K562 (cell line): Measurements from ENCODE around the gene CCDC90B. TPM values are rescaled to one million over a fixed set of nuclear protein-coding genes. Genes with fewer than 3 reads are reported as not detected.

ENCODE experiments used
- ATAC-seq: fragments of 200-7000 bp; cut with Tn5 transposase; 3 replicates; pipeline ENCODE4 v1.9.1; 2020; ENCODE audit warnings: moderate library complexity
- BruUV-seq: library from RNA; stranded (reverse); fragments of 400-500 nt; replicated peaks from 2 replicates; lab custom pipeline; 2021; lab: Mats Ljungman, UMichigan
- CTCF ChIA-PET: fragments of 300-600 bp; formaldehyde crosslinking; extraction: SDS; loops from one replicate; lab custom pipeline; 2021; ENCODE audit warnings: low intra/inter-chr PET ratio; lab: Yijun Ruan, JAX
- POLR2A ChIA-PET: fragments of 300-600, 350-650 bp; sonication (Branson Sonifier 250); formaldehyde crosslinking; extraction: SDS; loops from one replicate; lab custom pipeline; 2021; ENCODE audit warnings: antibody characterized with exemption, inconsistent platforms; lab: Yijun Ruan, JAX
- DNase-seq, 4 experiments: peaks; one replicate each; pipeline versions ENCODE4 v3.0.0 to v3.0.0-alpha.2; 2011 to 2018; ENCODE audit warnings: low spot score in 3 of 4, mixed read lengths in 3 of 4; ENCODE audit errors: extremely low read depth in 1 of 4
- FAIRE-seq: peaks from 2 replicates; lab custom pipeline; 2011; peaks lifted over from hg19 to GRCh38; lab: Jason Lieb, UNC
- H2AFZ ChIP-seq: 2 replicates; pipeline ENCODE4 v1.6.0; 2011; ENCODE audit warnings: low read depth, low read length, control low read depth, inconsistent platforms
- H3K27ac ChIP-seq: fragments of 200-600 bp; 3 replicates; pipeline ENCODE4 v1.8.0; 2011; ENCODE audit warnings: low read depth, mild to moderate bottlenecking, control low read depth, inconsistent platforms, low read length, moderate library complexity, mixed read lengths; ENCODE audit errors: extremely low read depth
- H3K27me3 ChIP-seq, 2 experiments: fragments of 300-600 bp in 1 of 2; 2 replicates in 1 of 2; 3 replicates in 1 of 2; pipeline versions ENCODE4 v1.6.0 to v1.8.0; 2011; ENCODE audit warnings: inconsistent platforms in 2 of 2, low read length in 2 of 2, mild to moderate bottlenecking in 1 of 2, mixed read lengths in 1 of 2, moderate library complexity in 1 of 2; ENCODE audit not compliant: control insufficient read depth in 2 of 2, insufficient read depth in 2 of 2
- H3K36me3 ChIP-seq: fragments of 300-600 bp; 3 replicates; pipeline ENCODE4 v1.8.0; 2011; ENCODE audit warnings: mild to moderate bottlenecking, low read length, inconsistent platforms; ENCODE audit not compliant: control insufficient read depth, insufficient read depth
- H3K4me1 ChIP-seq, 2 experiments: fragments of 200-600 bp in 1 of 2; replicated peaks in 1 of 2; 2 replicates in 1 of 2; 3 replicates in 1 of 2; pipeline versions ENCODE4 v1.5.1 to v1.8.0; 2011; ENCODE audit warnings: inconsistent platforms in 2 of 2, low read length in 2 of 2, mild to moderate bottlenecking in 1 of 2, mixed read lengths in 1 of 2, moderate library complexity in 1 of 2; ENCODE audit not compliant: control insufficient read depth in 2 of 2, insufficient read depth in 2 of 2
- H3K4me2 ChIP-seq: 2 replicates; pipeline ENCODE4 v1.6.1; 2011; ENCODE audit warnings: low read length, control low read depth, inconsistent platforms, mixed read lengths; ENCODE audit not compliant: insufficient read depth
- H3K4me3 ChIP-seq: fragments of 200-600 bp; sonication (generic), shearing (Covaris generic); 2 replicates; pipeline ENCODE4 v1.5.1; 2016; ENCODE audit warnings: control low read depth, inconsistent platforms
- H3K79me2 ChIP-seq: fragments of 200-600 bp; 3 replicates; pipeline ENCODE4 v1.8.0; 2011; ENCODE audit warnings: low read length, inconsistent platforms; ENCODE audit not compliant: control insufficient read depth, insufficient read depth
- H3K9ac ChIP-seq, 2 experiments: 2 replicates each; pipeline versions ENCODE4 v1.6.0 to v1.6.1; 2011; ENCODE audit warnings: low read depth in 2 of 2, low read length in 2 of 2, control low read depth in 1 of 2, inconsistent platforms in 1 of 2, mild to moderate bottlenecking in 1 of 2, mixed read lengths in 1 of 2; ENCODE audit not compliant: insufficient read depth in 1 of 2
- H3K9me1 ChIP-seq: one replicate; pipeline ENCODE4 v1.6.0; 2011; ENCODE audit warnings: inconsistent platforms, mild to moderate bottlenecking, low read length, moderate library complexity; ENCODE audit not compliant: control insufficient read depth, insufficient read depth
- H3K9me3 ChIP-seq: replicated peaks from 2 replicates; pipeline ENCODE4 v1.5.1; 2011; ENCODE audit warnings: low read depth, low read length, inconsistent platforms; ENCODE audit not compliant: control insufficient read depth, insufficient read depth
- H4K20me1 ChIP-seq: replicated peaks from 2 replicates; pipeline ENCODE4 v1.6.1; 2011; ENCODE audit warnings: low read length, inconsistent platforms, mixed read lengths; ENCODE audit not compliant: control insufficient read depth, insufficient read depth
- CBFA2T2 ChIP-seq: fragments of 450-650 bp; conservative IDR thresholded peaks from 2 replicates; pipeline ENCODE4 v1.6.1; 2017; ENCODE audit warnings: mild to moderate bottlenecking
- ELF1 ChIP-seq: fragments of 200-800 bp; sonication (Bioruptor generic); IDR thresholded peaks from 2 replicates; pipeline ENCODE4 v1.6.1; 2016; ENCODE audit warnings: missing genetic modification characterization, missing compliant biosample characterization
- HBP1 ChIP-seq: fragments of 450-650 bp; formaldehyde crosslinking; IDR thresholded peaks from 2 replicates; pipeline ENCODE4 v1.4.0; 2022; ENCODE audit warnings: missing genetic modification characterization
- HIVEP1 ChIP-seq: fragments of 250-450 bp; sonication (Bioruptor Pico); IDR thresholded peaks from 2 replicates; pipeline ENCODE4 v1.4.0; 2020; ENCODE audit warnings: mild to moderate bottlenecking
- HNRNPLL ChIP-seq: fragments of 200-400 bp; formaldehyde crosslinking; IDR thresholded peaks from 2 replicates; pipeline ENCODE4 v1.6.1; 2017; ENCODE audit warnings: low read length, low read depth, mild to moderate bottlenecking; ENCODE audit not compliant: poor library complexity, severe bottlenecking
- RREB1 ChIP-seq: fragments of 250-450 bp; sonication (Bioruptor Pico); IDR thresholded peaks from 2 replicates; pipeline ENCODE4 v1.4.0; 2020
- STAG1 ChIP-seq: sonication (generic); formaldehyde crosslinking; IDR thresholded peaks from 2 replicates; pipeline ENCODE4 v1.5.0; 2020; ENCODE audit warnings: missing genetic modification reagents, borderline replicate concordance
- TFAP4 ChIP-seq: sonication (generic); formaldehyde crosslinking; IDR thresholded peaks from 2 replicates; pipeline ENCODE4 v1.8.0; 2022; ENCODE audit warnings: missing genetic modification reagents, mild to moderate bottlenecking, moderate library complexity, borderline replicate concordance
- TGIF2 ChIP-seq: sonication (generic); formaldehyde crosslinking; IDR thresholded peaks from 2 replicates; pipeline ENCODE4 v1.8.1; 2022; ENCODE audit warnings: mild to moderate bottlenecking, missing genetic modification reagents, moderate library complexity
- ZNF140 ChIP-seq: fragments of 250-450 bp; sonication (Bioruptor Pico); IDR thresholded peaks from 2 replicates; pipeline ENCODE4 v1.8.0; 2021; ENCODE audit warnings: moderate library complexity, mild to moderate bottlenecking, inconsistent platforms
- ZNF780A ChIP-seq: fragments of 250-450 bp; sonication (Bioruptor Pico); IDR thresholded peaks from 2 replicates; pipeline ENCODE4 v1.5.0; 2021; ENCODE audit warnings: mild to moderate bottlenecking
- WGBS: fragments of 100-300 bp; shearing (Covaris generic); methylation state at CpG from one replicate; pipeline ENCODE4 v1.1.6; 2016; ENCODE audit warnings: low coverage, mixed read lengths; ENCODE audit not compliant: insufficient coverage; ENCODE audit errors: missing lambda C conversion rate; 5-methylcytosine and 5-hydroxymethylcytosine counted together
- in situ Hi-C: fragments of 300-500 bp; cut with MboI; formaldehyde crosslinking; loops from 4 replicates; pipeline ENCODE4 v1.15.0; 2018; ENCODE audit warnings: inconsistent platforms, mixed read lengths
- intact Hi-C: fragments of 100-400 bp; cut with micrococcal nuclease; formaldehyde crosslinking; loops from 2 replicates; pipeline ENCODE4 v1.14.2; 2022
- polyA plus RNA-seq, 8 experiments: library from polyadenylated mRNA; depleted of rRNA in 4 of 8; stranded (reverse) in 5 of 8; unstranded in 3 of 8; fragments of >200 nt; fragmentation: Nextera tagmentation in 2 of 8; fragmentation: Illumina TruSeq in 1 of 8; extraction: Ambion mirVana in 2 of 8; extraction: Trizol in 1 of 8; gene quantifications; 2 replicates each; pipeline versions ENCODE4 v1.2.1 to v1.2.3, GENCODE V29; 2011 to 2014; ENCODE audit warnings: inconsistent platforms in 1 of 8, missing spikeins in 1 of 8
- total RNA-seq, 7 experiments: library from RNA; depleted of rRNA in 6 of 7; stranded (reverse); fragments of >200 nt in 6 of 7; fragmentation: Illumina TruSeq in 2 of 7; extraction: Trizol in 2 of 7; gene quantifications; 2 replicates each; pipeline versions ENCODE4 v1.2.1 to v1.2.3, GENCODE V29; 2011 to 2021; ENCODE audit warnings: low replicate concordance in 1 of 7

CCDC90B gene
- total and polyA plus RNA-seq, 9 of the 15 experiments (the other 6 are each of a cell fraction or from before 2014, with no cell fraction given) = 26.6 to 63.6 (median 51.8) TPM

GRCh38 chr11:83303316-83303715 is 17.1 kb upstream of the CCDC90B start:
- no peak for FAIRE-seq
- no peak for ATAC-seq
- Histone ChIP-seq H3K4me2 (no peak overlapping the region), H3K79me2 (no peaks in the 10 kb centered on the region), H3K27ac (no peak overlapping the region), H3K9ac (no peak overlapping the region), H3K4me3 (no peak overlapping the region), H3K27me3 (peaks cover 0 to 14% of the 10 kb centered on the region in 2 experiments; a peak in 2 of 5 replicates), H3K36me3 (no peaks in the 10 kb centered on the region), H3K9me1 (no peaks in the 10 kb centered on the region), H3K9me3 (no peaks in the 10 kb centered on the region), H4K20me1 (peaks cover 5% of the 10 kb centered on the region; the same call in 1 of the 2 replicates), H3K4me1 (no peaks in the 10 kb centered on the region), H2AFZ (no peak overlapping the region)
- DNase-seq = no peak
- WGBS = 3% methylated on average over 4 of the region's 4 CpGs
- intact Hi-C loops (no loop called here), in situ Hi-C loops (no loop called here)
- ChIA-PET POLR2A (interaction anchor here (0.9 to 1.5 kb wide), 3 partner anchors 15 to 21 kb away, joined by 3 read pairs; partner anchors contain the start of gene CCDC90B), CTCF (no interaction called here)
- BruUV-seq = no TSS peak
- TF ChIP-seq HNRNPLL (no peak), TGIF2 (CRISPR knock-in tag) (no peak), ZNF140 (CRISPR knock-in tag) (no peak), RREB1 (CRISPR knock-in tag) (no peak), HIVEP1 (no peak), STAG1 (CRISPR knock-in tag) (no peak), ELF1 (tag) (no peak), CBFA2T2 (no peak), ZNF780A (CRISPR knock-in tag) (no peak), HBP1 (no peak), TFAP4 (CRISPR knock-in tag) (no peak)
